HG03159 (cell line): Measurements from ENCODE around the gene OLA1.

Experiments used
- ATAC-seq: cut with Tn5 transposase; IDR thresholded peaks from one replicate; pipeline ENCODE4 v1.9.1; 2021; ENCODE audit warnings: mild to moderate bottlenecking, moderate library complexity; ENCODE audit not compliant: unreplicated experiment

Gene OLA1

GRCh38 chr2:174180726-174181236 is 67.6 kb downstream of the OLA1 start:
- ATAC-seq = no peak

GRCh38 chr2:174180165-174180724 is 68.1 kb downstream of the OLA1 start:
- ATAC-seq = no peak

DNA sequence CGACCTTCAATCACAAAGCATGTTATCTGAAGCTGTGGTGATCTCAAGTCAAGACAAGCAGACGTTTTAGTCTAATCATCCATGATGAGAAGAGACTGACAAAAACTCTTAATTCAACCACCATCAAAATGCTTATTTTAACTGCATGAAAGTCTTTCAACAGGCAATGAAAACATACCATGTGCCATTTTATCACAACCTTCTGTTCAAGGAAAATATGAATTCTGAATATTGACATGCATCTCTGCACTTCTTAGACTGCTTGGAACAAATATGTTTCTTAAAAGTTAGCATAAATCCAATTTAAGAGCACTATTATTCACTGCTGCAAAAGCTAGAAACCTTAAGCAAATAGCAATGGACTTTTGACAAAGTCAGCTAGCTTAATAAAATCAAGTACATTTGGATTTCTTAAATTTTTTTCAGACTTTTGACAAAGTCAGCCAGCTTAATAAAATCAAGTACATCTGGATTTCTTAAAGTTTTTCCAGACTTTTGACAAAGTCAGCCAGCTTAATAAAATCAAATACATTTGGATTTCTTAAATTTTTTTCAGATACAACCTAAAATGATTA is 70.9 kb downstream of the OLA1 start:
- ATAC-seq = no peak

- no peak for ATAC-seq
Measured at GRCh38 chr2:174176898-174177297, 71.4 kb downstream of the OLA1 start.

DNA sequence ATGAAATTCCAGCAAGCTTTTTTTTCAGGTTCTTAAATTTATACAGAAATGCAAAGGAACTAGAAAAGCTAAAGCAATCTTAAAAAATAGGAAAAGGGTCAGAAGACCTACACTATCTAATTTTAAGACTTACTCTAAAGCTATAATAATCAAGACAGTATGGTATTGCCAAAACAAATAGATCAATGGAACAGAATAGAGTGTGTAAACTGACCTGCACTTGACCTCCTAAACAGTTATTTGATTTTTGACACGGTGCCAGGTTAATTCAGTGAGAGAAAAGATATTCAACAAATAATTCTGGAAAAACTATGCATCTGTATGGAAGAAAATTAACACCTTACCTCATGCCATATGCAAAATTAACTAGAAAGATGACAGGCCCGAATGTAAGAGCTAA is 73.6 kb downstream of the OLA1 start:
- ATAC-seq = no peak

DNA sequence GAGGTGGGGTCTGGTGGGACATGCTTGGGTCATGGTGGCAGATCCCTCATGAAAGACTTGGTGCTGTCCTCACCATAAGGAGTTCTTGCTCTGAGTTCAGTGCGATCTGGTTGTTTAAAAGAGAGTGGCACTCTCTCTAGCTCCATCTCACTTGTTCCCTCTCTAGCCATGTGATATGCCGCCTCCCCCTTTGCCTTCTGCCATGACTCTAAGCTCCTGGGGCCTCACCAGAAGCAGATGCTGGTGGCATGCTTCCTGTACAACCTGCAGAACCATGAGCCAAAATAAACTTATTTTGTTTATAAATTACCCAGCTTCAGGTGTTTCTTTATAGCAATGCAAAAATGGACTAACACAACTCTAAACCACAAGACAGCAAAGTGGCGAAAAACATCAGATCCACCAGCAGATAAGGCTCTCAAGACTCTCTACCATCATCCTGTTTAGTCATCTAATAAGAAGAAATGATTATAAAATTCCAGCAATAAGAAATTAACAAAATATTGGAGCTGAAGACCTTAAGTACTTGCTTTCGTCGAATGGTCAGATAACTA is 75.5 kb downstream of the OLA1 start:
- ATAC-seq = no peak

- no peak for ATAC-seq
Measured at GRCh38 chr2:174171686-174172445, 76.5 kb downstream of the OLA1 start.

- ATAC-seq = no peak
Measured at GRCh38 chr2:174169372-174169771, 79.0 kb downstream of the OLA1 start.

DNA sequence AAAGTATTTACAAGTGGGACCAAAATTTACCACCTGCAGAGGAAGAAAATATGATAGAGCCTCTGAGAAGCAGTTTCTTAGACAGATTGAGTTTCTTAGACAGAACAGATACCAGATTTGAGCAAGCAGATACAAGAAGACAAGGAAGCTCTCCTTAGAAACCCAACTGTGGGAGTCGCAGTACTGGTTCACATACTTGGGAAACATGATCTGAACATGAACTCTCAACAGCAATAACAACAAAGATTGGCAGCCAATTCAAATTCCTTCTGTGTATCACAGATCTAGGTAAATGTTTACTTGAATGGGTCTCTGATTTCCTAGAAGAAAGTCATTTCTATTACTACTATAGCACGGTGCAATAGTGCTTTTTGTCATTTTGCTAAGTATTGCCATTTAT is 82.1 kb downstream of the OLA1 start:
- ATAC-seq = no peak

DNA sequence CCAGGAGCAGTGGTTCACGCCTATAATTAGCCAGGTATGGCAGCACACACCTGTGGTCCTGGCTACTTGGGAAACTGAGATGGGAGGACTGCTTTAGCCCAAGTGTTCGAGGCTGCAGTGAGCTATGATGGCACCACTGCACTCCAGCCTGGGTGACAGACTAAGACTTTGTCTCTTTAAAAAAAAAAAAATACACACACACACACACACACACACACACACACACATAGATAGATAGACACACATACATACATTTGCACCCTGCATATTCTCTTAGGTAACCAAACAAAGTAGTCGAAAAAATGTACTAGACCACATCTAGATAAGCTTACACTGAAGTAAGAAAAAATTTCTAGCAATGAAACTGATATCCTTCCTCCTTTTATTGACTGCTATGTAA is 86.8 kb downstream of the OLA1 start:
- no peak for ATAC-seq

DNA sequence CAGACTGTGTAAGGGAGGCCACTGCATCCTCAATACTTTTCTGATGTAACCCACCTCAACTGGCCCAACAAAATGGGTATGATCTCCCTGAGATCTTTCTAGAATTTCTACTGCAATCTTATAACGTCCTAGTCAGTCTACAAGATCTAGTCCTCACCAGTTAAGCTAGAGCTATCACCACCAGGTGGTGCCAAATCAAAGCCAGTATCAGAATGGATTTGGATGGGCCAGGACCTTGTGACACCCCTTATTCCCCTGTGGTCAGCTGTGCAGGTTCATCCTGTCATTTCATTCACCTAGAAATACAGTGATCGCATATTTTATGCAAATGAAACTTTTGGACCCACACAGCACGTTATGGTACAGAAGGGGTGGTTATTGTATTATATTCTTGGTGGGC is 90.3 kb downstream of the OLA1 start:
- no peak for ATAC-seq

DNA sequence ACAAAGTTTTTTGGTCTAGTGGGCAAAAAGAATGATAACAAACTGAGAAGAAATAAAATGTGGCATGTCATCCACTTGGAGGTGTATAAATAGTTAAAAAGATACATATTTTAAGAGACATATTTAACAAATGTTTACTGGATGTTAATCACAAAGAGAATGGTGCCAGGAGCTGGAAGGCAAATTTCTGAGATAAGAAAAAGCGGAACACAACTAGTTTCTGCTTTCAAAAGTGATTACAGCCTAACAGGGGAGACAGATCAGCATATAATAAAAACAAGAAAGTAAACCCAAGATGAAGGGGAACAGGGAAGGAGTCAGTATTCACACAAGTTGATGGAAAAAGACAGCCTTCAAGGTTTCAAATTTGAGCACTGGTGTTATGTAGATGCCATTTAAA is 91.3 kb downstream of the OLA1 start:
- ATAC-seq = no peak

DNA sequence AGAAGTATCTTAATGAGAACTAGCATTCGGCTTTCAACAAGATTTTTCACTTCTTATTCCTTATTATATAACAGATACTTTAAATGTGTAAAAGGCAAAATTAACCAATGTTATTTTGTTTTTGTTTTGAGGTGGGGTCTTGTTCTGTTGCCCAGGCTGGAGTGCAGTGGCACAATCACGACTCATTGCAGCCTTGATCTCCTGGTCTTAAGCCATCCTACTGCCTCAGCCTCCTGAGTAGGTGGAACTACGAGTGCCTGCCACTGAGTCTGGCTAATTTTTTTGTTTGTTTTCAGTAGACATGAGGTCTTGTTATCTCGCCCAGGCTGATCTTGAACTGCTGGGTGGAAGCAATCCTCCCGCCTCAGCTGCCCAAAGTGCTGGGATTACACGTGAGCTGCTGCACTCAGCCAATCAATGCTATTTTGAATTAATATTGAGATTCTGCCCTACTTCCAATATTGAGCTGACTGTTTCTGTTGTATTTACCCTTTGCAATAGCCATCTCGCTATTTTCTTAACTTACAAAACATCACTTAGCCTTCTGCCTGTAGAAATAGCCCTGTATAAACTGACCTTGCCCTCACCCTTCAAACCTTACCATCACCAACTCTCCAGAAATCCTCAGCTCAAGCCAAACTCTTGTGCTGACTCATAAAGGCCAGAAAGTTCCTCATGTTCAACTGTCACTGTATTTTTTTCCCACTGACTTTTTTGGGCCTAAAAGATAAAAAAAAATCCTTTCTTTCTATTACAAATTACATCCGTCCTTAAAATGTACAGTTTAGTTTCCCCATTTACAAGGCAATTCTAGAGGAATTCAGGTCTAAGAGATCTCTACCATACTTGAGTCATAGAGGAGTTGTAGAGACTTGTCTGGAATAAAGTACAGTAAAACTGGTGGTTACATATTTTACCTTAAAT is 94.3 kb downstream of the OLA1 start:
- ATAC-seq = no peak

- no peak for ATAC-seq
Measured at GRCh38 chr2:174149530-174149929, 98.8 kb downstream of the OLA1 start.

DNA sequence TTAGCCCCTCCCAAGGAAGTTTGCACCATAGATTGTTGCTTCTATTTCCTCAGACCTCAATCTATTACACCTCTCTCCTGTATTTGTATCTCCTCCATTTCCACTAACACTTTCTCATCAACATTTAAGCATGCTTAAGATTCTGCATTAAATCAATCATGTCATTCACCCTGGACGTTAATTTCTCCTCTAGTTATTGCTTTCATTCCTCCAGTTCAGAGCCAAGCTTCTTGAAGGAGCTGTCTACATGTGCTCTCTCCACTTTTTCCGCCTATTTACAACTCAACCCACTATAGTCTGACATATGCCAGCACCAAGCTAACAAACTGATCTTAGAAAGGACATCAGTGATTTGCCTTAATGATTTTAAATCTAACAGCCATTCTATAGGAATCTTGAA is 99.5 kb downstream of the OLA1 start:
- no peak for ATAC-seq

GRCh38 chr2:174145827-174146226 is 102.5 kb downstream of the OLA1 start:
- ATAC-seq = no peak

DNA sequence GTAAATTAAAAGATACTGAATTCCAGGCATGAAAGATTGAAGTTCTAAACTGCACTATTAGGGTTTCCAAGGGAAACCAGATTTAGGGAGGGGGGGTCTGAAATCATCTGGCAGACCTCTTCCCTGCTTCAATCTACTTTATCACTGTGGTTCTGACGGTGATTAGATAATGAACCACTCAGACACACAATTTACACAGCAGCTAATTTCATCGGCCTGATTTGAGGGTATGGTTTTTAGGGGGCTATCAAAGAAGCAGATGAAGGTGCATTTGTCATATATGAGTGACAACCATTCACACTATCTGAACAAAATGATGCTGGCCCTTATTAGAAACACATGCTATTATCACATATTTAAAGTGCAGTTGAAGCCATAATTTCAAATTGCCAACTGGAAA is 106.0 kb downstream of the OLA1 start:
- no peak for ATAC-seq

- ATAC-seq = no peak
Measured at GRCh38 chr2:174138161-174138560, 110.2 kb downstream of the OLA1 start.

DNA sequence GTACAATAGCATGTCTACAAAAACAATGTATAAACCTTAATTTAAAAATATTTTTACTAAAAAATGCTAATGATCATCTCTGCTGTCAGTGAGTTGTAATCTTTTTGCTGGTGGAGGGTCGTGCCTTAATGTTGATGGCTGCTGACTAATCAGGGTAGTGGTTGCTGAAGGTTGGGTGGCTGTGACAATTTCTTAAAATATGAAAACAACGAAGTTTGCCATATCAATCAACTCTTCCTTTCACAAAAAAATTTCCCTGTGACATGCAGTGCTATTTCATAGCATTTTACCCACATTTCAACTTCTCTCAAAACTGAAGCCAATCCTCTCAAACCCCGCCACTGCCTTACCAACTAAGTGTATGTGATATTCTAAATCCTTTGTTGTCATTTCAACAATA is 112.4 kb downstream of the OLA1 start:
- ATAC-seq = no peak

GRCh38 chr2:174125090-174125489 is 123.2 kb downstream of the OLA1 start:
- no peak for ATAC-seq

DNA sequence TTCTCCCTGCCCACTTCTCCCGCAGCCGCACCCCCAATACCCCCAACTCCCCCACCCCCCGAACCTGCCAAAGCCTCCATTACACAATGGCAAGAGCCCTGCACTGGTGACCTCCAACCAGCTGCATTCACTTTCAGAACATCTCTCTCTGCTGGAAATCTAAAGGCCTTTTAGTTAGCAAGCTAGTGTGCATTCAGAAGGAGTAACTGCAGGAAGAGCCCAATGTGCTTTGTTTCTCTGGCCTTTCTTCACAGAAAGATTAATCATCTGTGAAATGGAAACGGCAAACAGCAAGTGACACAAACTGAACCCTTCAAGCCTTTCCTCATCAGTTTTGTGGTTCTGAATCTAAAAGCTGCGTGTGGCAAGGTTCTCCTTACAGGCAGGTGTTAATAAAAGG is 124.2 kb downstream of the OLA1 start:
- no peak for ATAC-seq
